NCI-H748 treated with DMSO at 0.1 percent for 48 hours (cell line): ENCODE results near the gene MRPL39.

Source experiments
- DNase-seq: peaks from one replicate; lab custom pipeline; 2025; lab: John Stamatoyannopoulos, UW

MRPL39 gene

GRCh38 chr21:25568246-25568645 lies 39.0 kb downstream of the MRPL39 start:
- no peak for DNase-seq

GRCh38 chr21:25567472-25567871 lies 39.8 kb downstream of the MRPL39 start:
- DNase-seq: no peak

GRCh38 chr21:25566645-25567044 lies 40.6 kb downstream of the MRPL39 start:
- DNase-seq: no peak

- DNase-seq: no peak
Measured at GRCh38 chr21:25565272-25566211, 41.7 kb downstream of the MRPL39 start.

- no peak for DNase-seq
Measured at GRCh38 chr21:25564349-25564948, 42.8 kb downstream of the MRPL39 start.

- DNase-seq: no peak
Measured at GRCh38 chr21:25563361-25564116, 43.7 kb downstream of the MRPL39 start.

- DNase-seq: no peak
Measured at GRCh38 chr21:25562660-25563059, 44.6 kb downstream of the MRPL39 start.

GRCh38 chr21:25561668-25562641 lies 45.3 kb downstream of the MRPL39 start:
- DNase-seq: peak; percentile 9

- DNase-seq: no peak
Measured at GRCh38 chr21:25560891-25561290, 46.4 kb downstream of the MRPL39 start.

- no peak for DNase-seq
Measured at GRCh38 chr21:25560271-25560685, 47.0 kb downstream of the MRPL39 start.

GRCh38 chr21:25559746-25560145 lies 47.5 kb downstream of the MRPL39 start:
- no peak for DNase-seq

GRCh38 chr21:25558123-25558522 lies 49.2 kb downstream of the MRPL39 start:
- DNase-seq: no peak

GRCh38 chr21:25557180-25557579 lies 50.1 kb downstream of the MRPL39 start:
- DNase-seq: no peak

- DNase-seq: no peak
Measured at GRCh38 chr21:25556091-25556490, 51.2 kb downstream of the MRPL39 start.

- DNase-seq: no peak
Measured at GRCh38 chr21:25555492-25555891, 51.8 kb downstream of the MRPL39 start.

- no peak for DNase-seq
Measured at GRCh38 chr21:25552856-25553255, 54.4 kb downstream of the MRPL39 start.

- DNase-seq: no peak
Measured at GRCh38 chr21:25551569-25551968, 55.7 kb downstream of the MRPL39 start.

- DNase-seq: no peak
Measured at GRCh38 chr21:25550352-25551120, 56.7 kb downstream of the MRPL39 start.

- DNase-seq: no peak
Measured at GRCh38 chr21:25541042-25541441, 66.2 kb downstream of the MRPL39 start.

GRCh38 chr21:25539606-25540005 lies 67.7 kb downstream of the MRPL39 start:
- DNase-seq: no peak

- DNase-seq: no peak
Measured at GRCh38 chr21:25537174-25537573, 70.1 kb downstream of the MRPL39 start.
